SK-N-SH (cell line): ENCODE results near the gene ADAM33. TPM values are rescaled to one million over a fixed set of nuclear protein-coding genes. Genes with fewer than 3 reads are reported as not detected.

Source experiments
- CTCF ChIA-PET: fragments of 300-600, 350-600 bp; formaldehyde crosslinking; extraction: SDS; loops from one replicate; lab custom pipeline; 2021; lab: Yijun Ruan, JAX
- POLR2A ChIA-PET: fragments of 350-600 bp; sonication (Branson Sonifier 250); formaldehyde crosslinking; extraction: SDS; loops from one replicate; lab custom pipeline; 2020; ENCODE audit warnings: antibody characterized with exemption, inconsistent platforms; lab: Yijun Ruan, JAX
- DNase-seq: peaks from one replicate; pipeline ENCODE4 v3.0.0; 2012
- H2AFZ ChIP-seq: fragments of 200-600 bp; sonication (generic); 2 replicates; pipeline ENCODE4 v1.8.1; 2016; ENCODE audit warnings: antibody characterized with exemption, mild to moderate bottlenecking, low read depth
- H3F3A ChIP-seq: fragments of 200-600 bp; sonication (generic); replicated peaks from 2 replicates; pipeline ENCODE3; 2016; ENCODE audit warnings: antibody characterized with exemption, mild to moderate bottlenecking; ENCODE audit not compliant: insufficient read depth
- H3K27ac ChIP-seq, 2 experiments: fragments of 200-500 bp in 1 of 2; fragments of 200-600 bp in 1 of 2; sonication (Bioruptor generic) in 1 of 2; sonication (generic), shearing (Covaris generic) in 1 of 2; 2 replicates each; pipeline versions ENCODE4 v1.5.1 to v1.6.1; 2014 to 2016; ENCODE audit warnings: low read depth in 2 of 2, inconsistent platforms in 1 of 2, low read length in 1 of 2, mild to moderate bottlenecking in 1 of 2, mixed read lengths in 1 of 2
- H3K27me3 ChIP-seq: fragments of 200-600 bp; sonication (generic), shearing (Covaris generic); 2 replicates; pipeline ENCODE4 v1.6.1; 2016; ENCODE audit warnings: mixed run types; ENCODE audit not compliant: insufficient read depth
- H3K36me3 ChIP-seq, 2 experiments: fragments of 200-500 bp in 1 of 2; fragments of 200-600 bp in 1 of 2; sonication (Bioruptor generic) in 1 of 2; sonication (generic) in 1 of 2; replicated peaks in 1 of 2; 2 replicates each; pipeline versions ENCODE3 to v1.5.1; 2014 to 2016; ENCODE audit warnings: low read length in 1 of 2, mild to moderate bottlenecking in 1 of 2; ENCODE audit not compliant: insufficient read depth in 2 of 2, control insufficient read depth in 1 of 2
- H3K4me1 ChIP-seq, 2 experiments: fragments of 200-500 bp in 1 of 2; fragments of 200-600 bp in 1 of 2; sonication (Bioruptor generic) in 1 of 2; sonication (generic), shearing (Covaris generic) in 1 of 2; 2 replicates each; pipeline versions ENCODE4 v1.5.1 to v1.6.1; 2014 to 2016; ENCODE audit warnings: low read depth in 1 of 2, low read length in 1 of 2, mixed run types in 1 of 2; ENCODE audit not compliant: insufficient read depth in 2 of 2, control insufficient read depth in 1 of 2
- H3K4me2 ChIP-seq: fragments of 200-600 bp; sonication (generic), shearing (Covaris generic); 2 replicates; pipeline ENCODE4 v1.6.1; 2017; ENCODE audit warnings: mixed run types
- H3K4me3 ChIP-seq, 2 experiments: fragments of 200-500 bp in 1 of 2; fragments of 200-600 bp in 1 of 2; sonication (Bioruptor generic) in 1 of 2; sonication (generic), shearing (Covaris generic) in 1 of 2; 2 replicates each; pipeline versions ENCODE4 v1.5.1 to v1.8.1; 2014 to 2016; ENCODE audit warnings: low read depth in 2 of 2, inconsistent platforms in 1 of 2, low read length in 1 of 2, mild to moderate bottlenecking in 1 of 2, mixed read lengths in 1 of 2, moderate library complexity in 1 of 2
- H3K79me2 ChIP-seq: fragments of 200-600 bp; sonication (generic); 2 replicates; pipeline ENCODE4 v1.8.1; 2017; ENCODE audit warnings: mild to moderate bottlenecking; ENCODE audit not compliant: insufficient read depth
- H3K9ac ChIP-seq: fragments of 200-600 bp; sonication (generic); 2 replicates; pipeline ENCODE4 v1.6.1; 2017; ENCODE audit warnings: mixed run types
- H3K9me2 ChIP-seq: fragments of 200-600 bp; sonication (generic); 2 replicates; pipeline ENCODE4 v1.6.1; 2017; ENCODE audit warnings: mixed run types
- H3K9me3 ChIP-seq: fragments of 200-600 bp; sonication (generic); 2 replicates; pipeline ENCODE4 v1.6.1; 2017; ENCODE audit warnings: mixed run types, mild to moderate bottlenecking, moderate library complexity
- H4K20me1 ChIP-seq: fragments of 200-600 bp; sonication (generic); 2 replicates; pipeline ENCODE4 v1.6.1; 2017; ENCODE audit warnings: mild to moderate bottlenecking, mixed run types; ENCODE audit not compliant: insufficient read depth
- CHD2 ChIP-seq: fragments of 150-350 bp; IDR thresholded peaks from 2 replicates; pipeline ENCODE4 v1.6.1; 2018; ENCODE audit warnings: low read length; ENCODE audit not compliant: partially characterized antibody
- CTCF ChIP-seq: fragments of 200-600 bp; sonication (generic); IDR thresholded peaks from 2 replicates; pipeline ENCODE4 v1.6.1; 2017; ENCODE audit warnings: antibody characterized with exemption, mild to moderate bottlenecking, moderate library complexity
- IRF3 ChIP-seq: fragments of 150-350 bp; IDR thresholded peaks from 2 replicates; pipeline ENCODE4 v1.6.1; 2016; ENCODE audit warnings: mild to moderate bottlenecking, low read depth, low read length
- MEF2A ChIP-seq: IDR thresholded peaks from 2 replicates; pipeline ENCODE4 v1.4.0; 2012; ENCODE audit warnings: low read depth, borderline replicate concordance
- NFIC ChIP-seq: IDR thresholded peaks from 2 replicates; pipeline ENCODE4 v1.4.0; 2012; ENCODE audit warnings: borderline replicate concordance
- NRF1 ChIP-seq: IDR thresholded peaks from 2 replicates; pipeline ENCODE4 v1.6.1; 2012; ENCODE audit warnings: low read depth, mild to moderate bottlenecking, low read length
- RFX5 ChIP-seq: IDR thresholded peaks from 2 replicates; pipeline ENCODE4 v1.6.1; 2012; ENCODE audit warnings: mild to moderate bottlenecking, improper control_type of control experiment, low read length
- SIN3A ChIP-seq: IDR thresholded peaks from 2 replicates; pipeline ENCODE4 v1.6.1; 2012; ENCODE audit warnings: low read depth, mild to moderate bottlenecking, low read length, moderate library complexity, borderline replicate concordance
- TEAD4 ChIP-seq: IDR thresholded peaks from 2 replicates; pipeline ENCODE4 v1.4.0; 2012; ENCODE audit warnings: mild to moderate bottlenecking, borderline replicate concordance; ENCODE audit not compliant: insufficient read depth
- USF2 ChIP-seq: fragments of 150-350 bp; IDR thresholded peaks from 2 replicates; pipeline ENCODE4 v1.6.1; 2017; ENCODE audit warnings: antibody characterized with exemption, low read length, low read depth, borderline replicate concordance
- YY1 ChIP-seq: IDR thresholded peaks from 2 replicates; pipeline ENCODE4 v1.4.0; 2012; ENCODE audit warnings: low read depth, mild to moderate bottlenecking
- WGBS: methylation state at CpG from one replicate; pipeline ENCODE4 v1.1.6; 2017; ENCODE audit warnings: low lambda C conversion rate; 5-methylcytosine and 5-hydroxymethylcytosine counted together
- polyA plus RNA-seq, 3 experiments: library from polyadenylated mRNA; depleted of rRNA; stranded (reverse); fragments of >200 nt; gene quantifications; 2 replicates each; pipeline ENCODE4 v1.2.3, GENCODE V29; 2012
- TF ChIP-seq, protein P1 (sequence below): IDR thresholded peaks from 2 replicates; pipeline ENCODE4 v1.4.0; 2012; ENCODE audit warnings: low read depth
- TF ChIP-seq, protein P2 (sequence below): IDR thresholded peaks from 2 replicates; pipeline ENCODE4 v1.6.1; 2012; ENCODE audit warnings: mild to moderate bottlenecking, low read depth, low read length, moderate library complexity

Gene ADAM33
- polyA plus RNA-seq, 1 of the 3 experiments (the other 2 are of a cell fraction), result 4.8 TPM

DNA sequence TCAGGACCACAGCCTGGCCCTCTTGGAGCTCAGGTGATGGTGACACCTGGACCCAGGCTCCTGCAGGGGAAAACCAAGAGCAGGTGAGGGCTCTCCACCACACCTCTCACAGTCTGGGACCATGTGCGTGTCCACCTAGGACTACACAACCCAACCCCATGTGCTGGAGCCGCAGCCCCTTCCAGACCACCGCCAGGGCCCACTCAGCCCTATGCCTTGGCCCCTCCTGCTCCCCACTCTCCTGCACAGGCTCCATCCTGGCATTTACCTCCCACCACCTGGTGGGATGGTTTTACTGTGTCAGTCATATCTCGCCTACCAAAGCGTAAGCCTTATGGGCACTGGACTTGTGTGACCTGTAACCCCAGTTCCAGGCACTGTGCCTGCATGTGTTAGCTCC is 13.1 kb upstream of the ADAM33 start:
- no peaks in the 10 kb centered on the region for H3K9me3 ChIP-seq
- ChIA-PET CTCF (interaction anchor here (0.6 to 6.1 kb wide), 7 partner anchors 16 to 1815 kb away, joined by 3 to 42 read pairs (median 3); no protein-coding TSS in a partner anchor), POLR2A (interaction anchor here (0.5 kb wide), 1 partner anchor 447 kb away, joined by 4 read pairs; no protein-coding TSS in a partner anchor)
- no peak overlapping the region for H3K27ac ChIP-seq
- 71% methylated on average over 4 of the region's 5 CpGs for WGBS
- H3F3A ChIP-seq, result no peaks in the 10 kb centered on the region
- H3K36me3 ChIP-seq, result no peaks in the 10 kb centered on the region
- DNase-seq, result no peak
- no peak overlapping the region for H3K9ac ChIP-seq
- H3K4me3 ChIP-seq, result no peak overlapping the region
- H3K27me3 ChIP-seq, result no peaks in the 10 kb centered on the region
- H3K4me2 ChIP-seq, result no peak overlapping the region
- no peak for TF ChIP-seq SIN3A
- TF ChIP-seq, protein P1, sequence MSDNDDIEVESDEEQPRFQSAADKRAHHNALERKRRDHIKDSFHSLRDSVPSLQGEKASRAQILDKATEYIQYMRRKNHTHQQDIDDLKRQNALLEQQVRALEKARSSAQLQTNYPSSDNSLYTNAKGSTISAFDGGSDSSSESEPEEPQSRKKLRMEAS, result no peak
- no peaks in the 10 kb centered on the region for H3K79me2 ChIP-seq
- no peaks in the 10 kb centered on the region for H3K9me2 ChIP-seq
- H2AFZ ChIP-seq, result no peak overlapping the region
- no peaks in the 10 kb centered on the region for H4K20me1 ChIP-seq
- no peaks in the 10 kb centered on the region for H3K4me1 ChIP-seq

DNA sequence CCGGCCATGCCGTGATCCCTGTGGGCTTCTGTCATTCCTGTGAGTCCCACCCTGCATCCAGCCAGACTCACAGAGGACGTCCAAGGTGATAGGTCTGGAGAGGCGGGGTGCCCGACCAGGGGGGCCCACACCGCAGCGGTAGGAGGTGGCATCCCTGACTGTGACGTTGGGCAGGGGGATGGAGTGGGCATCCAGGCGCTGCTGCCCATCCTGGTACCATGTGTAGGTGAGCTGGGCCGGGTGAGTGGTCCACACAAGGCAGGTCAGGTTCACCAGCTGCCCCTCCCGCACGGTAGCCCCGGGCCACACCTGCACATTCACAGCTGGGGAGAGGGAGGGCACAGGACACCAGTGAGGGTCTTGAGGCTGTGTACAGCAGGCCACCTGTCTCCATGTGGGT is 11.6 kb upstream of the ADAM33 start:
- no peak overlapping the region for H3K27ac ChIP-seq
- no peaks in the 10 kb centered on the region for H4K20me1 ChIP-seq
- TF ChIP-seq NRF1, result no peak
- TF ChIP-seq CHD2, result no peak
- TF ChIP-seq YY1, result no peak
- TF ChIP-seq, protein P2, sequence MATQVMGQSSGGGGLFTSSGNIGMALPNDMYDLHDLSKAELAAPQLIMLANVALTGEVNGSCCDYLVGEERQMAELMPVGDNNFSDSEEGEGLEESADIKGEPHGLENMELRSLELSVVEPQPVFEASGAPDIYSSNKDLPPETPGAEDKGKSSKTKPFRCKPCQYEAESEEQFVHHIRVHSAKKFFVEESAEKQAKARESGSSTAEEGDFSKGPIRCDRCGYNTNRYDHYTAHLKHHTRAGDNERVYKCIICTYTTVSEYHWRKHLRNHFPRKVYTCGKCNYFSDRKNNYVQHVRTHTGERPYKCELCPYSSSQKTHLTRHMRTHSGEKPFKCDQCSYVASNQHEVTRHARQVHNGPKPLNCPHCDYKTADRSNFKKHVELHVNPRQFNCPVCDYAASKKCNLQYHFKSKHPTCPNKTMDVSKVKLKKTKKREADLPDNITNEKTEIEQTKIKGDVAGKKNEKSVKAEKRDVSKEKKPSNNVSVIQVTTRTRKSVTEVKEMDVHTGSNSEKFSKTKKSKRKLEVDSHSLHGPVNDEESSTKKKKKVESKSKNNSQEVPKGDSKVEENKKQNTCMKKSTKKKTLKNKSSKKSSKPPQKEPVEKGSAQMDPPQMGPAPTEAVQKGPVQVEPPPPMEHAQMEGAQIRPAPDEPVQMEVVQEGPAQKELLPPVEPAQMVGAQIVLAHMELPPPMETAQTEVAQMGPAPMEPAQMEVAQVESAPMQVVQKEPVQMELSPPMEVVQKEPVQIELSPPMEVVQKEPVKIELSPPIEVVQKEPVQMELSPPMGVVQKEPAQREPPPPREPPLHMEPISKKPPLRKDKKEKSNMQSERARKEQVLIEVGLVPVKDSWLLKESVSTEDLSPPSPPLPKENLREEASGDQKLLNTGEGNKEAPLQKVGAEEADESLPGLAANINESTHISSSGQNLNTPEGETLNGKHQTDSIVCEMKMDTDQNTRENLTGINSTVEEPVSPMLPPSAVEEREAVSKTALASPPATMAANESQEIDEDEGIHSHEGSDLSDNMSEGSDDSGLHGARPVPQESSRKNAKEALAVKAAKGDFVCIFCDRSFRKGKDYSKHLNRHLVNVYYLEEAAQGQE, result no peak
- TF ChIP-seq USF2, result no peak
- TF ChIP-seq NFIC, result no peak
- no peak for TF ChIP-seq IRF3
- no peak for TF ChIP-seq RFX5
- TF ChIP-seq CTCF, result no peak
- no peak for TF ChIP-seq TEAD4
- TF ChIP-seq MEF2A, result no peak
- WGBS, result 47% methylated on average over 4 of the region's 13 CpGs
- POLR2A ChIA-PET, result interaction anchor here (0.7 kb wide), 1 partner anchor 74 kb away, joined by 3 read pairs; the partner anchor contains the start of gene ADISSP
- no peak overlapping the region for H2AFZ ChIP-seq
- DNase-seq, result no peak
- H3K9ac ChIP-seq, result no peak overlapping the region
- H3K9me2 ChIP-seq, result no peaks in the 10 kb centered on the region
- H3F3A ChIP-seq, result no peaks in the 10 kb centered on the region
- no peaks in the 10 kb centered on the region for H3K79me2 ChIP-seq
- H3K4me1 ChIP-seq, result no peaks in the 10 kb centered on the region
- H3K4me2 ChIP-seq, result no peak overlapping the region
- H3K9me3 ChIP-seq, result no peaks in the 10 kb centered on the region
- H3K36me3 ChIP-seq, result no peaks in the 10 kb centered on the region
- CTCF ChIA-PET, result interaction anchor here (0.7 to 6.1 kb wide), 5 partner anchors 17 to 130 kb away, joined by 3 to 42 read pairs (median 4); no protein-coding TSS in a partner anchor
- H3K4me3 ChIP-seq, result no peak overlapping the region
- no peaks in the 10 kb centered on the region for H3K27me3 ChIP-seq
